LoVo (cell line): ENCODE results near the gene DPCD.

Experiments used
- DNase-seq: peaks from one replicate; pipeline ENCODE4 v3.0.0-alpha.2; 2016; ENCODE audit warnings: low spot score

DPCD gene

GRCh38 chr10:101587725-101588653 lies at the start of gene DPCD, which contains the start of gene POLL:
Gene DPCD (plus strand): TSS chr10:101588321. CDS start chr10:101588337, 16 bp downstream.
Gene POLL (minus strand): TSS chr10:101588257. CDS start chr10:101587360, 897 bp downstream.
- peak; percentile 96 for DNase-seq

GRCh38 chr10:101538446-101538845 lies 49.7 kb upstream of the DPCD start:
- DNase-seq, result no peak

GRCh38 chr10:101545898-101546297 lies 42.2 kb upstream of the DPCD start:
- DNase-seq, result no peak

GRCh38 chr10:101550965-101551364 lies 37.2 kb upstream of the DPCD start:
- no peak for DNase-seq

GRCh38 chr10:101552442-101552841 lies 35.7 kb upstream of the DPCD start:
- no peak for DNase-seq

GRCh38 chr10:101557541-101557940 lies 30.6 kb upstream of the DPCD start:
- no peak for DNase-seq

GRCh38 chr10:101558204-101558603 lies 29.9 kb upstream of the DPCD start:
- DNase-seq, result peak; percentile 70

GRCh38 chr10:101558671-101559595 lies 29.2 kb upstream of the DPCD start:
- DNase-seq, result no peak

GRCh38 chr10:101559596-101560297 lies 28.4 kb upstream of the DPCD start:
- no peak for DNase-seq

- DNase-seq, result no peak
Observed at GRCh38 chr10:101560298-101561067, 27.6 kb upstream of the DPCD start.

- DNase-seq, result no peak
Observed at GRCh38 chr10:101561068-101561915, 26.8 kb upstream of the DPCD start.

- DNase-seq, result no peak
Observed at GRCh38 chr10:101562231-101562630, 25.9 kb upstream of the DPCD start.

- no peak for DNase-seq
Observed at GRCh38 chr10:101563007-101563406, 25.1 kb upstream of the DPCD start.

- DNase-seq, result no peak
Observed at GRCh38 chr10:101563497-101564040, 24.6 kb upstream of the DPCD start.

- no peak for DNase-seq
Observed at GRCh38 chr10:101564490-101564991, 23.6 kb upstream of the DPCD start.

GRCh38 chr10:101565370-101565900 lies 22.7 kb upstream of the DPCD start:
- no peak for DNase-seq

GRCh38 chr10:101565936-101566332 lies 22.2 kb upstream of the DPCD start:
- DNase-seq, result no peak

GRCh38 chr10:101566333-101567164 lies 21.6 kb upstream of the DPCD start:
- no peak for DNase-seq
